ENCODE measurements around the gene GPC6.

DNA sequence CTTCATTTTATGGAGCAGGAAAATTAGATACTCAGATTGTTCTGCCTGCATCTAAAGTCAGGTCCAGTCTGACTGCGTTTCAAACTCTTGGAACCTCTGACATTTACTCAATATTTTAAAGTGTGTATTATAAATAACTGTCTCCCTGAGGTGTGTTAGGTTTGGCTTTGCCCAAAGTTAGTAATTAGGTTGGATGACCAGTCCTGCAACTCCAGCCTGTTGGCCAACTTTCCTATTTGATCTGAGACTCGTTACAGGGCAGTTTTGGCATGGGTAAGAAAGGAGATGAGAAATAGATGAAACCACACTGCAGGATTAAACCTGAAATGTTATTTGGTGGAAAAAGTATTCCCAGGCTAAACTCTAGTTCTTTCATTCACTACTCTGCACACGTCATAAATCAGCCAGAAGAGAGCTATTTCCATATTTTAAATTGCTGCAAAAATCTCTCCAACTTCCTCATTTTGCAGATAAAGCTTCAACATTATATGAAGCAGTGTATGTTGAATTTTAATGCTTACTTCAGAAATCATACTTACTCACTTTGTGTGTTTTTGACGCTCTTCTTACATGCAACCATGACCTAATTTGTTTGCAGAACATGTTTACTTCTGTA lies 895.8 kb downstream of the GPC6 start:
- TF ChIP-seq, protein P1, sequence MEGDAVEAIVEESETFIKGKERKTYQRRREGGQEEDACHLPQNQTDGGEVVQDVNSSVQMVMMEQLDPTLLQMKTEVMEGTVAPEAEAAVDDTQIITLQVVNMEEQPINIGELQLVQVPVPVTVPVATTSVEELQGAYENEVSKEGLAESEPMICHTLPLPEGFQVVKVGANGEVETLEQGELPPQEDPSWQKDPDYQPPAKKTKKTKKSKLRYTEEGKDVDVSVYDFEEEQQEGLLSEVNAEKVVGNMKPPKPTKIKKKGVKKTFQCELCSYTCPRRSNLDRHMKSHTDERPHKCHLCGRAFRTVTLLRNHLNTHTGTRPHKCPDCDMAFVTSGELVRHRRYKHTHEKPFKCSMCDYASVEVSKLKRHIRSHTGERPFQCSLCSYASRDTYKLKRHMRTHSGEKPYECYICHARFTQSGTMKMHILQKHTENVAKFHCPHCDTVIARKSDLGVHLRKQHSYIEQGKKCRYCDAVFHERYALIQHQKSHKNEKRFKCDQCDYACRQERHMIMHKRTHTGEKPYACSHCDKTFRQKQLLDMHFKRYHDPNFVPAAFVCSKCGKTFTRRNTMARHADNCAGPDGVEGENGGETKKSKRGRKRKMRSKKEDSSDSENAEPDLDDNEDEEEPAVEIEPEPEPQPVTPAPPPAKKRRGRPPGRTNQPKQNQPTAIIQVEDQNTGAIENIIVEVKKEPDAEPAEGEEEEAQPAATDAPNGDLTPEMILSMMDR (IDR thresholded peaks at IDR 0.05; ENCODE audit: poor library complexity, severe bottlenecking), result no peak
- no peak for TF ChIP-seq POLR2AphosphoS5 (IDR thresholded peaks at IDR 0.05)
- TF ChIP-seq TAF1 (IDR thresholded peaks at IDR 0.05; ENCODE audit: low read depth), result no peak
- TF ChIP-seq EP300 (conservative IDR thresholded peaks at IDR 0.05; ENCODE audit: poor library complexity, severe bottlenecking), result no peak
- TF ChIP-seq MXI1 (conservative IDR thresholded peaks at IDR 0.05; ENCODE audit: poor library complexity, severe bottlenecking), result no peak
- TF ChIP-seq, protein P2, sequence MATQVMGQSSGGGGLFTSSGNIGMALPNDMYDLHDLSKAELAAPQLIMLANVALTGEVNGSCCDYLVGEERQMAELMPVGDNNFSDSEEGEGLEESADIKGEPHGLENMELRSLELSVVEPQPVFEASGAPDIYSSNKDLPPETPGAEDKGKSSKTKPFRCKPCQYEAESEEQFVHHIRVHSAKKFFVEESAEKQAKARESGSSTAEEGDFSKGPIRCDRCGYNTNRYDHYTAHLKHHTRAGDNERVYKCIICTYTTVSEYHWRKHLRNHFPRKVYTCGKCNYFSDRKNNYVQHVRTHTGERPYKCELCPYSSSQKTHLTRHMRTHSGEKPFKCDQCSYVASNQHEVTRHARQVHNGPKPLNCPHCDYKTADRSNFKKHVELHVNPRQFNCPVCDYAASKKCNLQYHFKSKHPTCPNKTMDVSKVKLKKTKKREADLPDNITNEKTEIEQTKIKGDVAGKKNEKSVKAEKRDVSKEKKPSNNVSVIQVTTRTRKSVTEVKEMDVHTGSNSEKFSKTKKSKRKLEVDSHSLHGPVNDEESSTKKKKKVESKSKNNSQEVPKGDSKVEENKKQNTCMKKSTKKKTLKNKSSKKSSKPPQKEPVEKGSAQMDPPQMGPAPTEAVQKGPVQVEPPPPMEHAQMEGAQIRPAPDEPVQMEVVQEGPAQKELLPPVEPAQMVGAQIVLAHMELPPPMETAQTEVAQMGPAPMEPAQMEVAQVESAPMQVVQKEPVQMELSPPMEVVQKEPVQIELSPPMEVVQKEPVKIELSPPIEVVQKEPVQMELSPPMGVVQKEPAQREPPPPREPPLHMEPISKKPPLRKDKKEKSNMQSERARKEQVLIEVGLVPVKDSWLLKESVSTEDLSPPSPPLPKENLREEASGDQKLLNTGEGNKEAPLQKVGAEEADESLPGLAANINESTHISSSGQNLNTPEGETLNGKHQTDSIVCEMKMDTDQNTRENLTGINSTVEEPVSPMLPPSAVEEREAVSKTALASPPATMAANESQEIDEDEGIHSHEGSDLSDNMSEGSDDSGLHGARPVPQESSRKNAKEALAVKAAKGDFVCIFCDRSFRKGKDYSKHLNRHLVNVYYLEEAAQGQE (IDR thresholded peaks at IDR 0.05; ENCODE audit: borderline replicate concordance), result no peak
- no peak for TF ChIP-seq EZH2 (IDR thresholded peaks at IDR 0.05; ENCODE audit: borderline replicate concordance, insufficient read depth, low read length, poor library complexity, severe bottlenecking)
- TF ChIP-seq RAD21 (conservative IDR thresholded peaks at IDR 0.05), result no peak
- TF ChIP-seq SMC3 (conservative IDR thresholded peaks at IDR 0.05; ENCODE audit: poor library complexity), result no peak

Measured in neural cell (in vitro differentiated cells).